Dermis lymphatic vessel endothelial cell (primary cell): Measurements from ENCODE around the gene CLN5. TPM values are rescaled to one million over a fixed set of nuclear protein-coding genes. Genes with fewer than 3 reads are reported as not detected.

Experiments
- total RNA-seq: library from RNA; depleted of rRNA; stranded (reverse); fragments of >200 nt; gene quantifications from 2 replicates; pipeline ENCODE4 v1.2.1, GENCODE V29; 2014

Gene CLN5
- 37.0 and 46.8 TPM in 2 replicates for total RNA-seq

DNA sequence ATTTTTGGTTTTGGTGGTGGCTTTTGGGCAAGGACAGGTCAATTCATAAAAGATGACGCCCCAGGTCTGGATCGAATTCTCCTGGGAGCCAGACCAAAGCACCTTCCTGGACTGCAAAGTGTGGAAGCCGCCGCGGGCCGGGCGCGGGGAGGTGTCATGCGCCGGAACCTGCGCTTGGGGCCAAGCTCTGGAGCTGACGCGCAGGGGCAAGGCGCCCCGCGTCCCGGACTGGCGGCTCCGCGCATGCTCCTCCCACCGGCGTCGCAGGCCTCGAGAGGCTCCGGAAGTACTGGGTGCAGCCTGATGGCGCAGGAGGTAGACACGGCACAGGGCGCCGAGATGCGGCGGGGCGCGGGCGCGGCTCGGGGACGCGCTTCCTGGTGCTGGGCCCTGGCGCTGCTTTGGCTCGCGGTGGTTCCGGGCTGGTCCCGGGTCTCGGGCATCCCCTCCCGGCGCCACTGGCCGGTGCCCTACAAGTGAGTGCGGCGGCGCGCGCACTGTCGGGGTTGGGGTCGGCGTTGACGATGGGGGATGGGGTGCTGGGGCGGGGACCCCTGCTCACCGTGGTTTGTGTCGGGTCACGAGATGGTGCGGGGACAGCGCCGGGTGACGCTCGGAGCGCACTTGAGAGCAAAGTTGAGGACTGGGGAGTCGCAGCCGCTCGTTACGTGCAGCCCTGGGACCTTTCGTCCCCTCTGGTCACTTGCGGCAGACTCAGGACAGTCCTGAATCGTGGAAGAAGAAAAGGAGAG, at the start of gene CLN5:
Gene CLN5 (plus strand): TSS at position 286 of the 752 bp plus-strand sequence. CDS start 18 bp downstream, at position 304.

GRCh38 chr13:76948149-76948548, 43.7 kb upstream of the CLN5 start, which contains the start of gene ACOD1:
Gene ACOD1, plus strand, starts transcription at chr13:76948511. Its CDS starts 48 bp downstream, at chr13:76948559.

GRCh38 chr13:77026861-77027621, 35.2 kb downstream of the CLN5 start, which contains the start of gene FBXL3:
Gene FBXL3, minus strand, starts transcription at chr13:77027159. Its CDS starts 5,299 bp downstream, at chr13:77021860.

Other genes starting within 250 kb of the CLN5 start
- 367 and 641 TPM in 2 replicates for gene KCTD12, start 105.7 kb upstream of the CLN5 start, total RNA-seq
- not detected in 2 replicates for gene ACOD1, start 43.6 kb upstream of the CLN5 start, total RNA-seq
- gene FBXL3, start 35.1 kb downstream of the CLN5 start, total RNA-seq = 78.9 and 82.4 TPM in 2 replicates